HG03066 (cell line): ENCODE measurements around the gene PLPP4.

Experiments used
- ATAC-seq: cut with Tn5 transposase; IDR thresholded peaks from one replicate; pipeline ENCODE4 v1.9.1; 2021; ENCODE audit warnings: low read depth; ENCODE audit not compliant: unreplicated experiment

PLPP4 gene

GRCh38 chr10:120456626-120457430 is at the start of gene PLPP4:
Gene PLPP4, plus strand, starts transcription at chr10:120457227. Its CDS starts 79 bp downstream, at chr10:120457306.
- ATAC-seq: no peak

GRCh38 chr10:120409816-120410215 is 47.2 kb upstream of the PLPP4 start:
- no peak for ATAC-seq

- no peak for ATAC-seq
Measured at GRCh38 chr10:120414946-120415345, 42.1 kb upstream of the PLPP4 start.

GRCh38 chr10:120415709-120416330 is 41.2 kb upstream of the PLPP4 start:
- no peak for ATAC-seq

- no peak for ATAC-seq
Measured at GRCh38 chr10:120420421-120420820, 36.6 kb upstream of the PLPP4 start.

GRCh38 chr10:120421250-120421649 is 35.8 kb upstream of the PLPP4 start:
- no peak for ATAC-seq

GRCh38 chr10:120422457-120422856 is 34.6 kb upstream of the PLPP4 start:
- ATAC-seq: no peak

- no peak for ATAC-seq
Measured at GRCh38 chr10:120423431-120424197, 33.4 kb upstream of the PLPP4 start.

GRCh38 chr10:120424198-120424464 is 32.9 kb upstream of the PLPP4 start:
- no peak for ATAC-seq

GRCh38 chr10:120426306-120426705 is 30.7 kb upstream of the PLPP4 start:
- no peak for ATAC-seq

- ATAC-seq: no peak
Measured at GRCh38 chr10:120428754-120429153, 28.3 kb upstream of the PLPP4 start.

- no peak for ATAC-seq
Measured at GRCh38 chr10:120429395-120429794, 27.6 kb upstream of the PLPP4 start.

- no peak for ATAC-seq
Measured at GRCh38 chr10:120431251-120431651, 25.8 kb upstream of the PLPP4 start.

- no peak for ATAC-seq
Measured at GRCh38 chr10:120432209-120432608, 24.8 kb upstream of the PLPP4 start.

- ATAC-seq: no peak
Measured at GRCh38 chr10:120433141-120433540, 23.9 kb upstream of the PLPP4 start.

- ATAC-seq: no peak
Measured at GRCh38 chr10:120436439-120437112, 20.5 kb upstream of the PLPP4 start.

GRCh38 chr10:120437541-120437940 is 19.5 kb upstream of the PLPP4 start:
- ATAC-seq: no peak

- no peak for ATAC-seq
Measured at GRCh38 chr10:120451968-120452367, 5.1 kb upstream of the PLPP4 start.

- ATAC-seq: no peak
Measured at GRCh38 chr10:120453319-120453718, 3.7 kb upstream of the PLPP4 start.

- ATAC-seq: no peak
Measured at GRCh38 chr10:120453886-120454285, 3.1 kb upstream of the PLPP4 start.

- ATAC-seq: no peak
Measured at GRCh38 chr10:120455004-120455403, 2.0 kb upstream of the PLPP4 start.
